ENCODE data around the gene XAGE3. TPM values are rescaled to one million over a fixed set of nuclear protein-coding genes. Genes with fewer than 3 reads are reported as not detected.
"Not testable (repeated sequence)": the region's sequence is repeated elsewhere in the genome, so short reads cannot be mapped to it uniquely, and the experiment has no call there.

XAGE3 gene, protein sequence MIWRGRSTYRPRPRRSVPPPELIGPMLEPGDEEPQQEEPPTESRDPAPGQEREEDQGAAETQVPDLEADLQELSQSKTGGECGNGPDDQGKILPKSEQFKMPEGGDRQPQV
- not detected in 2 replicates for polyA plus RNA-seq (2014; cell fraction: cytosol; rRNA removed)
- polyA plus RNA-seq (2014; cell fraction: nucleus; rRNA removed): not detected in 2 replicates

- DNase-seq (ENCODE audit: low spot score): no peak
These were observed at the start of gene XAGE3 for GRCh38 chrX:52867610-52868348. TSS of gene XAGE3 (minus strand) at chrX:52868083. CDS start at chrX:52867133, 950 bp downstream.

DNA sequence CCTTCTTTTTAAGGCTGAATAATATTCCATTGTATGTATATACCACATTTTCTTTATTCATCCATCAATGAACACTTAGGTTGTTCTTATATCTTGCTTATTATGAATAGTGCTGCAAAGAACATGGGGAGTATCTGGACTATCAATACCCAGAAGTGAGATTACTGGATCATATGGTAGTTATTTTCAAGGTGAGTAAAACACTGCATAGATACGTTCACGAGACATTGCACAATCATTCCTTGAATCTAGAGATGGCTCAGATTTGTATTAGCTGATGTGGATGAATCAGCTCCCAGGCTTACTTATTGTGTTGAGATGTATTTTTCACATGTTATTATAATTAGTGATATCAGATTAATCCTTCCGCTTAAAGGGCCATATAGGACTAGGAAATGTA, 46.8 kb upstream of the XAGE3 start:
- not testable (repeated sequence) for DNase-seq (ENCODE audit: low spot score)

DNA sequence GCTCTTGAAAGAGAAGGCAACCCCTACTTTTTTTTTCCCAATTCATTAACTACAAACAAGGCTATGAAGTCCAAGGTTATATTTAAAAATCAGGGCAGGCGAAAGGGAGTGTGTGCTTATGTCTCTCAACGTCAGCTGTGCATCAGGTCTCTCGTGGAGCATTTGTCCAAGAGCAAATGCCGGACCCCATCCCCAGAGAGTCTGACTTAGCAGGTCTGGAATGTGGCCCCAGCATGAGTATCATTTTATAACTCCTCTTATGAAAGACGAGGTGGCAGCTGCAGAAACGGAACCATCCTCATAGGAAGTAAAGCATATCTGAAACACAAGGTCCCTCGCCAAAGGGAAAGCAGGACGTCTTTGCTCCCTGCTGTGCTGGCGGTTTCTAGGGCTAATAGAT, 45.8 kb upstream of the XAGE3 start:
- DNase-seq (ENCODE audit: low spot score): not testable (repeated sequence)

DNA sequence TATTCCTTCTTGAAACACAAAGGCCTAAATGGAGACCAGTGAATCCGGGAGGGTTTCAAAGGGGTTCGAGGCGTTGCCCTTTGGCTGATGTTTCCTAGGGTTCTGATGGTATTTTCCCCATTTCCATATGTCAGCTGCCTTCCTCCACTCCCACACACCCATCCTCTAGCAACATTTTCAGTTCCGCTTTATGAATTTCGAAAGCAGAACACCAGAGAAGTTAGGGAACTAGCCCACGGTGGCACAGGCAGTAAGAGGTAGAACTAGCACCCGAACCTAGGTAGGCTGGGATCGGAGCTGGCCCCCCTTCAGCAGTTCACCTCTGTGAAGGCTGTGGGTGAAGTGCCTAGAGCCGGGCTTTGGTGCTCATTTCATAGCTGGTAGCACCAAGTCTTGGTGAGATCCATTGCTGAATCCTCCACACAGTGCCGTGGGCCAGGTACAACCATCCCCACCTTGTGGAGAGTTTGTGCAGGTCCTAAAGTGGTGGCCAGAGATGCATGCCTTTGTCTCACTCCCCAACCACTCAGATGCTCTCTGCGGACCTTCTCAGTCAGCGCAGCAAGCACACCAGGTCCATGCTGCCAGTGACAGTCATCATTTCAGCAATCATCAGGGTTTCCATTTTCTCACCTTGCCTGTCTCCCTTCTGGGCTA, 41.6 kb upstream of the XAGE3 start:
- DNase-seq (ENCODE audit: low spot score): not testable (repeated sequence)

DNA sequence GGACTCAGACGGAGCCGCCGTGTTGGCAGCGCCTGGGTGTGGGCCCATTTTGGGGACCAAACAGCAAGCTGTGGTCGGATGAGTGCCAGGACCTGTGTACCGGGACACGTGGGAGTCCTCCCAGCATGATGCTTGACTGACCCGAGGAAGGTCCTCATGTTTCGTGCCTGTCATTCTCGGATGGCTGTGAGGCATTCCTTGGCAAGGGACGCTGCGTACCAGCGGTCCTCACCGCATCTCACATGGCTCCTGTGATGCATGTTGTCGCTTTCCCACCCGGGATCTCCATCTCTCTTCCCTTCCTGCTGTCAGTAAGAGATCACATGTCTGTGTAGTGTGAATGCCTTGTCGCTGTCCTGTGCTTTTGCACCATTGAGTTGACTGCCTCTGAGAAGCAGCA, 40.0 kb upstream of the XAGE3 start:
- not testable (repeated sequence) for DNase-seq (ENCODE audit: low spot score)

- not testable (repeated sequence) for DNase-seq (ENCODE audit: low spot score)
These were observed 39.3 kb upstream of the XAGE3 start for GRCh38 chrX:52907137-52907536.

- not testable (repeated sequence) for DNase-seq (ENCODE audit: low spot score)
These were observed 38.2 kb upstream of the XAGE3 start for GRCh38 chrX:52906072-52906471.

- not testable (repeated sequence) for DNase-seq (ENCODE audit: low spot score)
These were observed 37.6 kb upstream of the XAGE3 start for GRCh38 chrX:52905531-52905930.

DNA sequence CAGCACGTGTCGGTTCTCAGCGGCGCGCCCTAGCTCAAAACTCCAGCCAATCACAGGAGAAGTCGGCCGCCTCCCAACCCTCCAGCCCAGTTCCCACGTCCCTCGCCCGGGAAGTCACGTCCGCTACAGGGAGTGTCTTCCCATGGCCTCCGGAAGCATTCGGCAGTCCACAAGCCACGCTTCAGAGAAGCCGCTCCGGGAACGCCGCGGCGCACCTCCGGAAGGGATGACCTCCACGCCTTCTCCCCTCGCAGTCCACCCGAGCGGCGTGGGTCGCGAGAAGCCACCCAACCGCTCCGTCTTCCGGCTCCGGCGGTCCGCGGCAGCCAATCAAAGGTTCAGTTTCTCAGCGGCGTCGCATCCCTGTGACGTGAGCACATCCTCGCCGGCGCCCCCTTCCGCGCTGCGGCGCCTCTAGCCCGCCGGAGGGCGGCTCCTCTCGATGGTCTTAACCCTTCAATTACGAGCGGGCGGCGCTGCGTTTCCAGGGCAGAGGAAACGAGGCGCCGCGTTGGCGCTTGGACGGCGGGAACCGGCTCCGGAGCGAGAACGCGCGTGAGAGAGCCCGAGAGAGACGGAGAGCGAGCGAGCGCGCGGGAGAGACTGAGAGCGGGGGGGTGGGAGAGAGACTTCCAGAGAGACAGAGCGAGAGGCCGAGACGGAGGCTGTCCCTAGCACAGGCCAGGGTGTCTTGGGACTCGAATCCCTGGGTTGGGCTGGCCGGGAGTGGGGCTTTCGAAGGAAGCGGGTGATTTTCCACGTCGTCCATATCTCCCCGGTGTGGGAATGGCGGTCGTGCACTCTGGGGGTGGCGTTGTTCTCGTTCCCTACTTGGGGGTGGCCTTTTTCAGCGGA, 29.2 kb upstream of the XAGE3 start, which contains the start of gene FAM156B:
Gene FAM156B (plus strand): TSS at position 476 of the 855 bp plus-strand sequence. CDS start 9,896 bp downstream, outside the sequence.
- DNase-seq (ENCODE audit: low spot score): not testable (repeated sequence)

DNA sequence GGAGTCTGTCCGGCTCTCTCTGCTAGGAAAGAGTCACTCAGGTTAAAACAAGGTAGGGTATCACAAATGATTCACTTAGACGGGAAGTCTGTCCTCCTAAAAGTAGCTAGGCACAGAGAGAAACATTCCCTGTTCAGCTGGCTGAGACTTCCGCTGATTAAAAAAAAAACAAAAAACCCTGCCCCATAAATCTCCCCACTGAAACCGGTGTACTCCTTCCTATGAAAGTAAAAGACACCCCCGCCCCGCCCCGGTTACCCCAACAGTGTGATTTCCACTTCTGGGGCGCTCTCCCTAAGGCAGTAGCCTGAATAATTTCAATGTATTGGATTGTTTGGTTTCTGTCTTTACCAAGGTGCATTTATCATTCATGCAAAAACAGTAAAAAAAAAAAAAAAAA, 28.6 kb upstream of the XAGE3 start:
- not testable (repeated sequence) for DNase-seq (ENCODE audit: low spot score)

DNA sequence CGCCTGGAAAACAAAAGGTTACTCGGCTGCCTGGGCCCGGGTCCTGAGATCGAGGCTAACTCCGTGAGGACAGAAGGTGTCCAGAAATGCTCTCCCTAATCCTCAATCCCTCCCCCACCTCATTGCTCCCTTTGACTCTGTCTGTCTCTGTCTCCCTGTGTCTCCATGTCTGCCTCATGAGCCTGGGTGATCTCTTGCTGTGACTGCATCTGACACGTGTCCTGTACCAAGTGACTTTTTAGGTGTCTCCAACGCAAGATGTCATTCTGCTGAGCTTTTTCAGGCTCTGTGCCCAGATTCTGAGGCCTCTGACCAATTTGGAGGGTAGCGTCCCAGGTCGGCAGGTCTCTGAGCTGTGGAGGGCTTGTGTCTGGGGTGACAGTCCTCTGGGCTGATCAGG, 20.2 kb upstream of the XAGE3 start:
- DNase-seq (ENCODE audit: low spot score): not testable (repeated sequence)

- not testable (repeated sequence) for DNase-seq (ENCODE audit: low spot score)
These were observed 19.6 kb upstream of the XAGE3 start for GRCh38 chrX:52887459-52887858.

- not testable (repeated sequence) for DNase-seq (ENCODE audit: low spot score)
These were observed 8.5 kb upstream of the XAGE3 start for GRCh38 chrX:52876386-52876785.

GRCh38 chrX:52875436-52875835, 7.6 kb upstream of the XAGE3 start:
- DNase-seq (ENCODE audit: low spot score): not testable (repeated sequence)

GRCh38 chrX:52874661-52875060, 6.8 kb upstream of the XAGE3 start:
- DNase-seq (ENCODE audit: low spot score): no peak

DNA sequence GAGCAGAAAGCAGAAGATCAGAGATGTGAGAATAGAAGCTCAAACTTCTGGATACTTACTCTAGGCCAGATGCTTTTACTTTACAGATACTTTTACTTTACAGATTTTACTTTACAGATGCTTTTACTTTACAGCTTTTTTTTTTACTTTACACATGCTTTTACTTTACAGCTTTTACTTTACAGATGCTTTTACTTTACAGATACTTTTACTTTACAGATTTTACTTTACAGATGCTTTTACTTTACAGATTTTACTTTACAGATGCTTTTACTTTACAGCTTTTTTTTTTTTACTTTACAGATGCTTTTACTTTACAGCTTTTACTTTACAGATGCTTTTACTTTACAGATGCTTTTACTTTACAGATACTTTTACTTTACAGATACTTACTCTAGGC, 5.9 kb upstream of the XAGE3 start:
- not testable (repeated sequence) for DNase-seq (ENCODE audit: low spot score)

GRCh38 chrX:52870046-52870445, 2.2 kb upstream of the XAGE3 start:
- DNase-seq (ENCODE audit: low spot score): no peak

GRCh38 chrX:52865343-52865998, 2.4 kb downstream of the XAGE3 start:
- DNase-seq (ENCODE audit: low spot score): no peak

DNA sequence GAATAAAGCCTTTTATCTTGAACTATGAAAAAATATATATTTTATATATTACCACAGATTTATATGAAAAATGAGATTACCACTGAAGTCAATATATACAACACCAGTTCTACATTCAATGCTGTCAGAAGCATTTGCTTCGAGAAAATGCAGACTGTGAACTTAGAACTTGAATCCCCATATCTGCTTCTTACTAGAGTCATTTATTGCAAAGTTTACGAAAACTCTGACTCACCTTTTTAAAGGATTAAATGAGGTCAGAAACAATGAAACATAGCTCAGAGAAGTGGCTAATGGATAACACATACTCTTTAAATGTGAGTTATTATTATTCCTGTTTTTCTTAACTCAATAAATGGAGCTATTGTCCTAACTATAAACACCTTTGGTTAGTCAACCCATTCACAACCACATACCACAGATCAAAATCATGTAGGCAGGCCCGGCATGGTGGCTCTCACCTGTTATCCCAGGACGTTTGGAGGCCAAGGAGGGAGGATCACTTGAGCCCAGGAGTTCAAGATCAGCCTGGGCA, 10.8 kb downstream of the XAGE3 start:
- DNase-seq (ENCODE audit: low spot score): not testable (repeated sequence)

- no peak for DNase-seq (ENCODE audit: low spot score)
These were observed 15.6 kb downstream of the XAGE3 start for GRCh38 chrX:52852110-52852860.
